D721Med (cell line): ENCODE results near the gene SPSB2.

Experiments used
- DNase-seq: peaks from one replicate; pipeline ENCODE4 v3.0.0; 2011; ENCODE audit warnings: low spot score; ENCODE audit not compliant: insufficient read length
- FAIRE-seq: peaks from 2 replicates; lab custom pipeline; 2011; peaks lifted over from hg19 to GRCh38; lab: Jason Lieb, UNC
- CTCF ChIP-seq: IDR thresholded peaks from 2 replicates; pipeline ENCODE4 v1.5.1; 2012; ENCODE audit warnings: mild to moderate bottlenecking, control low read depth; ENCODE audit not compliant: insufficient read depth; ENCODE audit errors: missing control alignments

Gene SPSB2

GRCh38 chr12:6851153-6851920, 21.8 kb downstream of the SPSB2 start, which contains the start of gene CDCA3:
Gene CDCA3 (minus strand): TSS chr12:6851286. CDS start chr12:6850952, 334 bp downstream.
- FAIRE-seq (no peak), DNase-seq (peak; percentile 94)
- no peak for TF ChIP-seq CTCF

GRCh38 chr12:6850796-6851152, 22.3 kb downstream of the SPSB2 start:
- DNase-seq = no peak

GRCh38 chr12:6849976-6850560, 23.0 kb downstream of the SPSB2 start:
- DNase-seq = no peak
- no peak for FAIRE-seq
- TF ChIP-seq CTCF = no peak

More at GRCh38 chr12:6850796-6851152, 22.3 kb downstream of the SPSB2 start:
- no peak for TF ChIP-seq CTCF
- FAIRE-seq = no peak

GRCh38 chr12:6849427-6849826, 23.7 kb downstream of the SPSB2 start:
- no peak for TF ChIP-seq CTCF
- DNase-seq (no peak), FAIRE-seq (no peak)

GRCh38 chr12:6847676-6848075, 25.4 kb downstream of the SPSB2 start:
- FAIRE-seq = peak; percentile 72
- DNase-seq = no peak
- no peak for TF ChIP-seq CTCF

GRCh38 chr12:6846316-6846869, 26.7 kb downstream of the SPSB2 start:
- DNase-seq = no peak
- TF ChIP-seq CTCF = no peak
- peak; percentile 91 for FAIRE-seq
